Measurements from ENCODE around the gene NAPA.

NAPA gene

GRCh38 chr19:47544075-47544474 is 29.2 kb upstream of the NAPA start:
- Histone ChIP-seq H3K9ac (ENCODE audit: low read depth in 1 of 2, low read length in 2 of 2) (no peak overlapping the region), H3K27ac (ENCODE audit: low read depth in 2 of 2, low read length in 2 of 2) (no peak overlapping the region), H3K4me1 (ENCODE audit: control insufficient read depth in 2 of 2, insufficient read depth in 2 of 2, low read length in 2 of 2) (no peaks in the 10 kb centered on the region), H3K4me3 (ENCODE audit: low read length in 2 of 2) (no peak overlapping the region), H3K27me3 (ENCODE audit: control insufficient read depth in 2 of 2, insufficient read depth in 2 of 2, low read length in 2 of 2) (peaks cover 0 to 7% of the 10 kb centered on the region in 2 donors), H3K36me3 (ENCODE audit: control insufficient read depth in 2 of 2, insufficient read depth in 2 of 2, low read length in 2 of 2) (no peaks in the 10 kb centered on the region), H3K9me3 (ENCODE audit: control insufficient read depth in 2 of 2, low read length in 2 of 2) (no peaks in the 10 kb centered on the region)

- peaks cover 0 to 7% of the 10 kb centered on the region in 2 donors for H3K27me3 ChIP-seq (ENCODE audit: control insufficient read depth in 2 of 2, insufficient read depth in 2 of 2, low read length in 2 of 2)
- no peaks in the 10 kb centered on the region for H3K4me1 ChIP-seq (ENCODE audit: control insufficient read depth in 2 of 2, insufficient read depth in 2 of 2, low read length in 2 of 2)
- no peaks in the 10 kb centered on the region for H3K36me3 ChIP-seq (ENCODE audit: control insufficient read depth in 2 of 2, insufficient read depth in 2 of 2, low read length in 2 of 2)
- no peak overlapping the region for H3K4me3 ChIP-seq (ENCODE audit: low read length in 2 of 2)
- no peak overlapping the region for H3K9ac ChIP-seq (ENCODE audit: low read depth in 1 of 2, low read length in 2 of 2)
- no peaks in the 10 kb centered on the region for H3K9me3 ChIP-seq (ENCODE audit: control insufficient read depth in 2 of 2, low read length in 2 of 2)
- peak overlapping the region in 1 of 2 donors; percentile 17 for H3K27ac ChIP-seq (ENCODE audit: low read depth in 2 of 2, low read length in 2 of 2)
These were observed 27.2 kb upstream of the NAPA start for GRCh38 chr19:47542030-47542475.

- H3K36me3 ChIP-seq (ENCODE audit: control insufficient read depth in 2 of 2, insufficient read depth in 2 of 2, low read length in 2 of 2) = no peaks in the 10 kb centered on the region
- H3K9ac ChIP-seq (ENCODE audit: low read depth in 1 of 2, low read length in 2 of 2) = no peak overlapping the region
- H3K9me3 ChIP-seq (ENCODE audit: control insufficient read depth in 2 of 2, low read length in 2 of 2) = no peaks in the 10 kb centered on the region
- H3K4me3 ChIP-seq (ENCODE audit: low read length in 2 of 2) = no peak overlapping the region
- no peaks in the 10 kb centered on the region for H3K4me1 ChIP-seq (ENCODE audit: control insufficient read depth in 2 of 2, insufficient read depth in 2 of 2, low read length in 2 of 2)
- peaks cover 0 to 7% of the 10 kb centered on the region in 2 donors for H3K27me3 ChIP-seq (ENCODE audit: control insufficient read depth in 2 of 2, insufficient read depth in 2 of 2, low read length in 2 of 2)
- H3K27ac ChIP-seq (ENCODE audit: low read depth in 2 of 2, low read length in 2 of 2) = peak overlapping the region in 1 of 2 donors; percentile 17
These were observed 26.7 kb upstream of the NAPA start for GRCh38 chr19:47541518-47541917.

GRCh38 chr19:47540748-47541147 is 25.9 kb upstream of the NAPA start:
- no peak overlapping the region for H3K27ac ChIP-seq (ENCODE audit: low read depth in 2 of 2, low read length in 2 of 2)

GRCh38 chr19:47539747-47540311 is 25.0 kb upstream of the NAPA start:
- no peaks in the 10 kb centered on the region for H3K36me3 ChIP-seq (ENCODE audit: control insufficient read depth in 2 of 2, insufficient read depth in 2 of 2, low read length in 2 of 2)
- H3K9me3 ChIP-seq (ENCODE audit: control insufficient read depth in 2 of 2, low read length in 2 of 2) = no peaks in the 10 kb centered on the region
- H3K27ac ChIP-seq (ENCODE audit: low read depth in 2 of 2, low read length in 2 of 2) = no peak overlapping the region

More at GRCh38 chr19:47540748-47541147, 25.9 kb upstream of the NAPA start:
- Histone ChIP-seq H3K9ac (ENCODE audit: low read depth in 1 of 2, low read length in 2 of 2) (no peak overlapping the region), H3K4me1 (ENCODE audit: control insufficient read depth in 2 of 2, insufficient read depth in 2 of 2, low read length in 2 of 2) (no peaks in the 10 kb centered on the region), H3K27me3 (ENCODE audit: control insufficient read depth in 2 of 2, insufficient read depth in 2 of 2, low read length in 2 of 2) (peaks cover 0 to 7% of the 10 kb centered on the region in 2 donors), H3K9me3 (ENCODE audit: control insufficient read depth in 2 of 2, low read length in 2 of 2) (no peaks in the 10 kb centered on the region), H3K4me3 (ENCODE audit: low read length in 2 of 2) (no peak overlapping the region), H3K36me3 (ENCODE audit: control insufficient read depth in 2 of 2, insufficient read depth in 2 of 2, low read length in 2 of 2) (no peaks in the 10 kb centered on the region)

GRCh38 chr19:47538812-47539211 is 23.9 kb upstream of the NAPA start:
- Histone ChIP-seq H3K9ac (ENCODE audit: low read depth in 1 of 2, low read length in 2 of 2) (no peak overlapping the region), H3K9me3 (ENCODE audit: control insufficient read depth in 2 of 2, low read length in 2 of 2) (no peaks in the 10 kb centered on the region), H3K27ac (ENCODE audit: low read depth in 2 of 2, low read length in 2 of 2) (no peak overlapping the region), H3K4me1 (ENCODE audit: control insufficient read depth in 2 of 2, insufficient read depth in 2 of 2, low read length in 2 of 2) (no peaks in the 10 kb centered on the region), H3K4me3 (ENCODE audit: low read length in 2 of 2) (no peak overlapping the region), H3K36me3 (ENCODE audit: control insufficient read depth in 2 of 2, insufficient read depth in 2 of 2, low read length in 2 of 2) (no peaks in the 10 kb centered on the region), H3K27me3 (ENCODE audit: control insufficient read depth in 2 of 2, insufficient read depth in 2 of 2, low read length in 2 of 2) (no peaks in the 10 kb centered on the region)

More at GRCh38 chr19:47539747-47540311, 25.0 kb upstream of the NAPA start:
- Histone ChIP-seq H3K27me3 (ENCODE audit: control insufficient read depth in 2 of 2, insufficient read depth in 2 of 2, low read length in 2 of 2) (no peaks in the 10 kb centered on the region), H3K9ac (ENCODE audit: low read depth in 1 of 2, low read length in 2 of 2) (no peak overlapping the region), H3K4me1 (ENCODE audit: control insufficient read depth in 2 of 2, insufficient read depth in 2 of 2, low read length in 2 of 2) (no peaks in the 10 kb centered on the region), H3K4me3 (ENCODE audit: low read length in 2 of 2) (no peak overlapping the region)

- Histone ChIP-seq H3K27me3 (ENCODE audit: control insufficient read depth in 2 of 2, insufficient read depth in 2 of 2, low read length in 2 of 2) (no peaks in the 10 kb centered on the region), H3K4me3 (ENCODE audit: low read length in 2 of 2) (no peak overlapping the region), H3K9ac (ENCODE audit: low read depth in 1 of 2, low read length in 2 of 2) (no peak overlapping the region), H3K36me3 (ENCODE audit: control insufficient read depth in 2 of 2, insufficient read depth in 2 of 2, low read length in 2 of 2) (no peaks in the 10 kb centered on the region), H3K9me3 (ENCODE audit: control insufficient read depth in 2 of 2, low read length in 2 of 2) (no peaks in the 10 kb centered on the region), H3K27ac (ENCODE audit: low read depth in 2 of 2, low read length in 2 of 2) (no peak overlapping the region), H3K4me1 (ENCODE audit: control insufficient read depth in 2 of 2, insufficient read depth in 2 of 2, low read length in 2 of 2) (no peaks in the 10 kb centered on the region)
These were observed 22.6 kb upstream of the NAPA start for GRCh38 chr19:47537493-47537892.

GRCh38 chr19:47534628-47535027 is 19.8 kb upstream of the NAPA start:
- H3K9me3 ChIP-seq (ENCODE audit: control insufficient read depth in 2 of 2, low read length in 2 of 2) = no peaks in the 10 kb centered on the region
- H3K9ac ChIP-seq (ENCODE audit: low read depth in 1 of 2, low read length in 2 of 2) = no peak overlapping the region
- no peaks in the 10 kb centered on the region for H3K36me3 ChIP-seq (ENCODE audit: control insufficient read depth in 2 of 2, insufficient read depth in 2 of 2, low read length in 2 of 2)
- H3K4me1 ChIP-seq (ENCODE audit: control insufficient read depth in 2 of 2, insufficient read depth in 2 of 2, low read length in 2 of 2) = no peaks in the 10 kb centered on the region
- H3K27me3 ChIP-seq (ENCODE audit: control insufficient read depth in 2 of 2, insufficient read depth in 2 of 2, low read length in 2 of 2) = no peaks in the 10 kb centered on the region
- no peak overlapping the region for H3K27ac ChIP-seq (ENCODE audit: low read depth in 2 of 2, low read length in 2 of 2)
- H3K4me3 ChIP-seq (ENCODE audit: low read length in 2 of 2) = no peak overlapping the region

GRCh38 chr19:47531640-47532387 is 17.0 kb upstream of the NAPA start:
- H3K4me1 ChIP-seq (ENCODE audit: control insufficient read depth in 2 of 2, insufficient read depth in 2 of 2, low read length in 2 of 2) = no peaks in the 10 kb centered on the region
- no peak overlapping the region for H3K9ac ChIP-seq (ENCODE audit: low read depth in 1 of 2, low read length in 2 of 2)
- H3K27me3 ChIP-seq (ENCODE audit: control insufficient read depth in 2 of 2, insufficient read depth in 2 of 2, low read length in 2 of 2) = no peaks in the 10 kb centered on the region
- no peaks in the 10 kb centered on the region for H3K9me3 ChIP-seq (ENCODE audit: control insufficient read depth in 2 of 2, low read length in 2 of 2)
- H3K27ac ChIP-seq (ENCODE audit: low read depth in 2 of 2, low read length in 2 of 2) = no peak overlapping the region
- no peaks in the 10 kb centered on the region for H3K36me3 ChIP-seq (ENCODE audit: control insufficient read depth in 2 of 2, insufficient read depth in 2 of 2, low read length in 2 of 2)
- no peak overlapping the region for H3K4me3 ChIP-seq (ENCODE audit: low read length in 2 of 2)

GRCh38 chr19:47529018-47529742 is 14.3 kb upstream of the NAPA start:
- Histone ChIP-seq H3K27me3 (ENCODE audit: control insufficient read depth in 2 of 2, insufficient read depth in 2 of 2, low read length in 2 of 2) (no peaks in the 10 kb centered on the region), H3K4me1 (ENCODE audit: control insufficient read depth in 2 of 2, insufficient read depth in 2 of 2, low read length in 2 of 2) (no peaks in the 10 kb centered on the region), H3K9me3 (ENCODE audit: control insufficient read depth in 2 of 2, low read length in 2 of 2) (no peaks in the 10 kb centered on the region), H3K36me3 (ENCODE audit: control insufficient read depth in 2 of 2, insufficient read depth in 2 of 2, low read length in 2 of 2) (no peaks in the 10 kb centered on the region), H3K9ac (ENCODE audit: low read depth in 1 of 2, low read length in 2 of 2) (no peak overlapping the region), H3K27ac (ENCODE audit: low read depth in 2 of 2, low read length in 2 of 2) (no peak overlapping the region), H3K4me3 (ENCODE audit: low read length in 2 of 2) (no peak overlapping the region)

Measured in mucosa of rectum (tissue), 2 donors.